Measurements from ENCODE around the gene SCGB3A1. TPM values are rescaled to one million over a fixed set of nuclear protein-coding genes. Genes with fewer than 3 reads are reported as not detected.

Gene SCGB3A1
- total and polyA plus RNA-seq, 12 donors: 1.2 to 10.4 (median 1.6) TPM; not detected in 4

GRCh38 chr5:180602481-180603075, 11.3 kb upstream of the SCGB3A1 start:
- H3K27me3 ChIP-seq: no peaks in the 10 kb centered on the region
- H3K9me3 ChIP-seq (replicated peaks in 1 of 3): no peaks in the 10 kb centered on the region
- no peaks in the 10 kb centered on the region for H3K36me3 ChIP-seq (replicated peaks in 1 of 2)
- intact Hi-C loops (cut with DNase I): loop anchor here in 1 of 2 donors (10.0 kb wide), 1 partner anchor 308 kb away; the partner anchor contains the start of gene MAPK9
- no peak for TF ChIP-seq POLR2A (IDR thresholded peaks at IDR 0.05)
- TF ChIP-seq, protein P1, sequence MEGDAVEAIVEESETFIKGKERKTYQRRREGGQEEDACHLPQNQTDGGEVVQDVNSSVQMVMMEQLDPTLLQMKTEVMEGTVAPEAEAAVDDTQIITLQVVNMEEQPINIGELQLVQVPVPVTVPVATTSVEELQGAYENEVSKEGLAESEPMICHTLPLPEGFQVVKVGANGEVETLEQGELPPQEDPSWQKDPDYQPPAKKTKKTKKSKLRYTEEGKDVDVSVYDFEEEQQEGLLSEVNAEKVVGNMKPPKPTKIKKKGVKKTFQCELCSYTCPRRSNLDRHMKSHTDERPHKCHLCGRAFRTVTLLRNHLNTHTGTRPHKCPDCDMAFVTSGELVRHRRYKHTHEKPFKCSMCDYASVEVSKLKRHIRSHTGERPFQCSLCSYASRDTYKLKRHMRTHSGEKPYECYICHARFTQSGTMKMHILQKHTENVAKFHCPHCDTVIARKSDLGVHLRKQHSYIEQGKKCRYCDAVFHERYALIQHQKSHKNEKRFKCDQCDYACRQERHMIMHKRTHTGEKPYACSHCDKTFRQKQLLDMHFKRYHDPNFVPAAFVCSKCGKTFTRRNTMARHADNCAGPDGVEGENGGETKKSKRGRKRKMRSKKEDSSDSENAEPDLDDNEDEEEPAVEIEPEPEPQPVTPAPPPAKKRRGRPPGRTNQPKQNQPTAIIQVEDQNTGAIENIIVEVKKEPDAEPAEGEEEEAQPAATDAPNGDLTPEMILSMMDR (IDR thresholded peaks at IDR 0.05): no peak
- H3K4me1 ChIP-seq (replicated peaks in 1 of 2): no peaks in the 10 kb centered on the region
- 66 to 88% (median 72%) methylated on average over 8 to 15 of the region's 15 CpGs for WGBS, 4 donors
- H3K4me3 ChIP-seq: no peak overlapping the region
- DNase-seq: peak in 2 of 7 donors; percentile 5 to 8
- no peak overlapping the region for H3K27ac ChIP-seq

DNA sequence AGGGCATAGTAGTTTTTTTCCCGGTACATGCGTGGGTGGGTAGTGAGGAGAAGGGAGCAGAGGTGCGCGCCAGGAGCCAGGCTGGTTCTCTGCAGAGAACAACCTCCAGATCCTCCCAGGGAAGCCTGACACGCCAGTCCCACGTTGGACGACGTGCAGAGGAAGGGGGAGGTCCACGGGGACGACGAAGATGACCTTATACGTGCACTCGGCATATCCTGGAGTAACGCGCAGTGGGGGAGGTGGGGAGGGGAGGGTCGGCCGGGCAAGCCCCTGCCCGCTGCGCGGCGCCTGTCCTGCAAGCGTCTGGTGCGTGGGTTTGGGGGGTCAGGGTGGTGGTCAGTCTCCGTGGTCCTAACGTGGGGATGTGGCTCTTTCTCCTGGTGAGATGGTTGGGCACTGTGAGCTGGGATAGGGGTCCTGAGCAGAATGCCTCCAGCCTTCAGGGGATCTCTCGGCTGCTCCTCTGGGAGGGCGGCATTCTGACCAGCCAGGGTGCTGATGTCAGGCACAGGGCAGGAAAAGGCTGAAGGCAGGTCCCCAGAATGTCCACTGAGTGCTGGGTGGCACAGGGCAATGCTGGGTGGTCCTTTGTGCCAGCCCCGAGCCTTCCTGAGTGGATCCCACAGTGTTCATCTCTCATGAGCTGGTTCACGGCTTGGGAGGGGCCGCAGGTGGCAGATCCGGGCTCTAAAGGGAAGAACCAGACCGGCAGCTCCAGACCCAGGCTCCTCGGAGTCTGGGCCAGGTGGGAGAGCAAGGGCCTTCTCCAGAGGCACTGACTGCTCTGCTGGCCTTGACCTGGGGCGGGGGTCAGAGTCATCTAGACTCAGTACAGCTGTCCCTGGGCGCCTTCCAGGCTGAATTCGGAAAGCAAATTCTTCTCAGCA, 10.5 kb upstream of the SCGB3A1 start:
- Histone ChIP-seq H3K27me3 (no peaks in the 10 kb centered on the region), H3K9me3 (replicated peaks in 1 of 3) (no peaks in the 10 kb centered on the region), H3K27ac (no peak overlapping the region), H3K4me3 (no peak overlapping the region), H3K4me1 (replicated peaks in 1 of 2) (no peaks in the 10 kb centered on the region), H3K36me3 (replicated peaks in 1 of 2) (no peaks in the 10 kb centered on the region)
- TF ChIP-seq, protein P1 (IDR thresholded peaks at IDR 0.05): no peak
- no peak for TF ChIP-seq POLR2A (IDR thresholded peaks at IDR 0.05)
- DNase-seq: peak in 3 of 7 donors; percentile 7 to 11 (median 8)
- 76 to 87% (median 81%) methylated on average over 8 to 36 of the region's 36 CpGs for WGBS, 4 donors
- intact Hi-C loops (cut with DNase I): loop anchor here in 1 of 2 donors (10.0 kb wide), 1 partner anchor 307 kb away; the partner anchor contains the start of gene MAPK9

DNA sequence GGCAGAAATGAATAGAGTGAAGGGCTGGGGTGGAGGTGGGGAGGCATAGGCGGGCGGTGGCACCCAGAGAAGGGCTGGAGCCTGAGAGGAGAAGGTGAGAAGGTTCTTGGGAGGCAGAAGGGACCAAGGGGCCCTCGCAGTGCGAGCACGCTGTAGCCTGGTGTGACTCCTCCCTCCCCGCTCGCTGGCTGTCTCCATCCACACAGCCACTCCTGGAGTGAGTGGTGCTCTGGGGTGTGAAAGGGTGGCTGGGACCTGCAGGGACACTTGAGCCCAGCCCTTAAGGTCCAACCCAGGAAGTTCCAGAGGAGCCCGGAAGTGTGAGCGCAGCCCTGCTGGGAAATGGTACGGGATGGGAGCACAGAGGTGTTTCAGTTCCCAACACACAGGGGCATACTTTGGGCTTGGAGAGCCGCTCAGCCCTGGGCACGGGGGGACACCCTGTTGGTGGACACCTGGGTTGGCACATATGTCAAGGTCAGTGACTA, 9.3 kb upstream of the SCGB3A1 start:
- peak in 1 of 7 donors; percentile 10 for DNase-seq

More for the DNA sequence above, 9.3 kb upstream of the SCGB3A1 start:
- TF ChIP-seq, protein P1 (IDR thresholded peaks at IDR 0.05): no peak
- no peak for TF ChIP-seq POLR2A (IDR thresholded peaks at IDR 0.05)
- Histone ChIP-seq H3K27me3 (no peaks in the 10 kb centered on the region), H3K4me3 (no peak overlapping the region), H3K36me3 (replicated peaks in 1 of 2) (no peaks in the 10 kb centered on the region), H3K4me1 (replicated peaks in 1 of 2) (no peaks in the 10 kb centered on the region), H3K27ac (no peak overlapping the region), H3K9me3 (replicated peaks in 1 of 3) (no peaks in the 10 kb centered on the region)
- WGBS, 4 donors: 80 to 94% (median 87%) methylated on average over 9 to 12 of the region's 12 CpGs
- intact Hi-C loops (cut with DNase I): loop anchor here in 1 of 2 donors (10.0 kb wide), 1 partner anchor 306 kb away; the partner anchor contains the start of gene MAPK9
